SK-N-SH (cell line): ENCODE results near the gene EMP2. TPM values are rescaled to one million over a fixed set of nuclear protein-coding genes. Genes with fewer than 3 reads are reported as not detected.

ENCODE experiments used
- CTCF ChIA-PET: fragments of 300-600, 350-600 bp; formaldehyde crosslinking; extraction: SDS; loops from one replicate; lab custom pipeline; 2021; lab: Yijun Ruan, JAX
- POLR2A ChIA-PET: fragments of 350-600 bp; sonication (Branson Sonifier 250); formaldehyde crosslinking; extraction: SDS; loops from one replicate; lab custom pipeline; 2020; ENCODE audit warnings: antibody characterized with exemption, inconsistent platforms; lab: Yijun Ruan, JAX
- DNase-seq: peaks from one replicate; pipeline ENCODE4 v3.0.0; 2012
- H2AFZ ChIP-seq: fragments of 200-600 bp; sonication (generic); 2 replicates; pipeline ENCODE4 v1.8.1; 2016; ENCODE audit warnings: antibody characterized with exemption, mild to moderate bottlenecking, low read depth
- H3F3A ChIP-seq: fragments of 200-600 bp; sonication (generic); replicated peaks from 2 replicates; pipeline ENCODE3; 2016; ENCODE audit warnings: antibody characterized with exemption, mild to moderate bottlenecking; ENCODE audit not compliant: insufficient read depth
- H3K27ac ChIP-seq, 2 experiments: fragments of 200-500 bp in 1 of 2; fragments of 200-600 bp in 1 of 2; sonication (Bioruptor generic) in 1 of 2; sonication (generic), shearing (Covaris generic) in 1 of 2; 2 replicates each; pipeline versions ENCODE4 v1.5.1 to v1.6.1; 2014 to 2016; ENCODE audit warnings: low read depth in 2 of 2, inconsistent platforms in 1 of 2, low read length in 1 of 2, mild to moderate bottlenecking in 1 of 2, mixed read lengths in 1 of 2
- H3K27me3 ChIP-seq: fragments of 200-600 bp; sonication (generic), shearing (Covaris generic); 2 replicates; pipeline ENCODE4 v1.6.1; 2016; ENCODE audit warnings: mixed run types; ENCODE audit not compliant: insufficient read depth
- H3K36me3 ChIP-seq, 2 experiments: fragments of 200-500 bp in 1 of 2; fragments of 200-600 bp in 1 of 2; sonication (Bioruptor generic) in 1 of 2; sonication (generic) in 1 of 2; replicated peaks in 1 of 2; 2 replicates each; pipeline versions ENCODE3 to v1.5.1; 2014 to 2016; ENCODE audit warnings: low read length in 1 of 2, mild to moderate bottlenecking in 1 of 2; ENCODE audit not compliant: insufficient read depth in 2 of 2, control insufficient read depth in 1 of 2
- H3K4me1 ChIP-seq, 2 experiments: fragments of 200-500 bp in 1 of 2; fragments of 200-600 bp in 1 of 2; sonication (Bioruptor generic) in 1 of 2; sonication (generic), shearing (Covaris generic) in 1 of 2; 2 replicates each; pipeline versions ENCODE4 v1.5.1 to v1.6.1; 2014 to 2016; ENCODE audit warnings: low read depth in 1 of 2, low read length in 1 of 2, mixed run types in 1 of 2; ENCODE audit not compliant: insufficient read depth in 2 of 2, control insufficient read depth in 1 of 2
- H3K4me2 ChIP-seq: fragments of 200-600 bp; sonication (generic), shearing (Covaris generic); 2 replicates; pipeline ENCODE4 v1.6.1; 2017; ENCODE audit warnings: mixed run types
- H3K4me3 ChIP-seq, 2 experiments: fragments of 200-500 bp in 1 of 2; fragments of 200-600 bp in 1 of 2; sonication (Bioruptor generic) in 1 of 2; sonication (generic), shearing (Covaris generic) in 1 of 2; 2 replicates each; pipeline versions ENCODE4 v1.5.1 to v1.8.1; 2014 to 2016; ENCODE audit warnings: low read depth in 2 of 2, inconsistent platforms in 1 of 2, low read length in 1 of 2, mild to moderate bottlenecking in 1 of 2, mixed read lengths in 1 of 2, moderate library complexity in 1 of 2
- H3K79me2 ChIP-seq: fragments of 200-600 bp; sonication (generic); 2 replicates; pipeline ENCODE4 v1.8.1; 2017; ENCODE audit warnings: mild to moderate bottlenecking; ENCODE audit not compliant: insufficient read depth
- H3K9ac ChIP-seq: fragments of 200-600 bp; sonication (generic); 2 replicates; pipeline ENCODE4 v1.6.1; 2017; ENCODE audit warnings: mixed run types
- H3K9me2 ChIP-seq: fragments of 200-600 bp; sonication (generic); 2 replicates; pipeline ENCODE4 v1.6.1; 2017; ENCODE audit warnings: mixed run types
- H3K9me3 ChIP-seq: fragments of 200-600 bp; sonication (generic); 2 replicates; pipeline ENCODE4 v1.6.1; 2017; ENCODE audit warnings: mixed run types, mild to moderate bottlenecking, moderate library complexity
- H4K20me1 ChIP-seq: fragments of 200-600 bp; sonication (generic); 2 replicates; pipeline ENCODE4 v1.6.1; 2017; ENCODE audit warnings: mild to moderate bottlenecking, mixed run types; ENCODE audit not compliant: insufficient read depth
- ELF1 ChIP-seq: IDR thresholded peaks from 2 replicates; pipeline ENCODE4 v1.4.0; 2012
- FOSL2 ChIP-seq: IDR thresholded peaks from 2 replicates; pipeline ENCODE4 v1.4.0; 2012; ENCODE audit warnings: low read depth, mild to moderate bottlenecking, moderate library complexity, borderline replicate concordance
- FOXJ3 ChIP-seq: sonication (generic); formaldehyde crosslinking; IDR thresholded peaks from 2 replicates; pipeline ENCODE4 v1.5.1; 2020; ENCODE audit warnings: mild to moderate bottlenecking, missing genetic modification reagents
- FOXM1 ChIP-seq: IDR thresholded peaks from 2 replicates; pipeline ENCODE4 v1.4.0; 2012; ENCODE audit warnings: low read depth, mild to moderate bottlenecking
- JUND ChIP-seq: IDR thresholded peaks from 2 replicates; pipeline ENCODE4 v1.4.0; 2012
- MAX ChIP-seq: IDR thresholded peaks from 2 replicates; pipeline ENCODE4 v1.4.0; 2012; ENCODE audit warnings: low read depth
- MEF2A ChIP-seq: IDR thresholded peaks from 2 replicates; pipeline ENCODE4 v1.4.0; 2012; ENCODE audit warnings: low read depth, borderline replicate concordance
- NRF1 ChIP-seq: IDR thresholded peaks from 2 replicates; pipeline ENCODE4 v1.6.1; 2012; ENCODE audit warnings: low read depth, mild to moderate bottlenecking, low read length
- PBX3 ChIP-seq: IDR thresholded peaks from 2 replicates; pipeline ENCODE4; 2012
- POLR2AphosphoS5 ChIP-seq: IDR thresholded peaks from 2 replicates; pipeline ENCODE4 v1.6.1; 2012; ENCODE audit warnings: low read depth, low read length
- RAD21 ChIP-seq: IDR thresholded peaks from 2 replicates; pipeline ENCODE4 v1.6.1; 2012; ENCODE audit warnings: mild to moderate bottlenecking, low read length
- RCOR1 ChIP-seq: fragments of 150-350 bp; IDR thresholded peaks from 2 replicates; pipeline ENCODE4 v1.6.1; 2017; ENCODE audit warnings: antibody characterized with exemption, low read length
- SIN3A ChIP-seq: IDR thresholded peaks from 2 replicates; pipeline ENCODE4 v1.6.1; 2012; ENCODE audit warnings: low read depth, mild to moderate bottlenecking, low read length, moderate library complexity, borderline replicate concordance
- SMC3 ChIP-seq: IDR thresholded peaks from 2 replicates; pipeline ENCODE4 v1.6.1; 2012; ENCODE audit warnings: low read depth, low read length, improper control_type of control experiment
- TCF12 ChIP-seq: IDR thresholded peaks from 2 replicates; pipeline ENCODE4 v1.4.0; 2012
- USF2 ChIP-seq: fragments of 150-350 bp; IDR thresholded peaks from 2 replicates; pipeline ENCODE4 v1.6.1; 2017; ENCODE audit warnings: antibody characterized with exemption, low read length, low read depth, borderline replicate concordance
- ZBTB33 ChIP-seq: IDR thresholded peaks from 2 replicates; pipeline ENCODE4 v1.4.0; 2012; ENCODE audit warnings: low read depth, borderline replicate concordance
- WGBS: methylation state at CpG from one replicate; pipeline ENCODE4 v1.1.6; 2017; ENCODE audit warnings: low lambda C conversion rate; 5-methylcytosine and 5-hydroxymethylcytosine counted together
- polyA plus RNA-seq, 3 experiments: library from polyadenylated mRNA; depleted of rRNA; stranded (reverse); fragments of >200 nt; gene quantifications; 2 replicates each; pipeline ENCODE4 v1.2.3, GENCODE V29; 2012

Gene EMP2
- polyA plus RNA-seq, 1 of the 3 experiments (the other 2 are of a cell fraction), result 4.3 TPM

GRCh38 chr16:10618710-10619209, 38.4 kb upstream of the EMP2 start:
- no peak for DNase-seq
- H3K4me2 ChIP-seq, result no peak overlapping the region
- H3K27ac ChIP-seq, result no peak overlapping the region; a peak in 1 of 4 replicates
- 73% methylated on average over 12 of the region's 13 CpGs for WGBS
- no peak overlapping the region for H3K9ac ChIP-seq
- H4K20me1 ChIP-seq, result no peaks in the 10 kb centered on the region
- no peaks in the 10 kb centered on the region for H3K9me3 ChIP-seq
- H3K36me3 ChIP-seq, result no peaks in the 10 kb centered on the region
- H3K4me1 ChIP-seq, result peaks cover 8 to 37% of the 10 kb centered on the region in 2 experiments; a peak in 2 of 4 replicates
- ChIA-PET POLR2A (interaction anchor here (1.0 kb wide), 1 partner anchor 125 kb away, joined by 3 read pairs; the partner anchor contains the start of gene NUBP1), CTCF (interaction anchor here (0.9 to 1.8 kb wide), 5 partner anchors 8 to 362 kb away, joined by 3 to 5 read pairs (median 4); no protein-coding TSS in a partner anchor)
- H3K79me2 ChIP-seq, result no peaks in the 10 kb centered on the region
- no peaks in the 10 kb centered on the region for H3K9me2 ChIP-seq
- no peaks in the 10 kb centered on the region for H3F3A ChIP-seq
- H3K27me3 ChIP-seq, result no peaks in the 10 kb centered on the region
- H3K4me3 ChIP-seq, result no peak overlapping the region
- no peak overlapping the region for H2AFZ ChIP-seq
- TF ChIP-seq RCOR1 (no peak), ZBTB33 (no peak), MAX (no peak), NRF1 (no peak), TCF12 (no peak), SMC3 (no peak), RAD21 (no peak), FOSL2 (no peak), JUND (no peak), MEF2A (no peak), USF2 (no peak), FOXJ3 (CRISPR knock-in tag) (no peak), POLR2AphosphoS5 (no peak), PBX3 (no peak), ELF1 (no peak), FOXM1 (no peak), SIN3A (no peak)
